ENCODE results near the gene SUMF1. TPM values are rescaled to one million over a fixed set of nuclear protein-coding genes. Genes with fewer than 3 reads are reported as not detected.

The SUMF1 gene
- total and polyA plus RNA-seq, 2 of the 4 experiments (the other 2 are of a cell fraction) = 26.3 to 38.4 TPM

DNA sequence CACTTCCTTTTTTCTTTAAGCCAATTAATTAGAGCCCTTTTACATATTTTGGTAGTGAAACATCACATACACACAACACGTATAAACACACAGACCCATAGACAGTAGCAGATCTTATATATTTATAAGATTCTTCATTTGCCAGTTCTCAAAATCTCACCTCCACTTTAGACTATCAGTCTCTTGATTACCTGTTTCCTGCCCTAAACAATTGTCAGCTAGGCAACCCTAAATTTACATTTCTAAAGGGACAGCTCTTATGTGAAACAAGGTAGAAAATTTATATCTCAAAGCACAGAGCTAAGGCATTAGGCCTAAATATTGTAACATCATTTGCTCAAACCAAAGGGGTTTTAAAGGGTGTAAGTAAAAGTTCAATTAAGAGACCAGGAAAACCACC, 135.0 kb downstream of the SUMF1 start:
- no peak overlapping the region for H3K23ac ChIP-seq (ENCODE audit: low read depth, low read length)
- no peak overlapping the region for H4K5ac ChIP-seq (ENCODE audit: low read depth, low read length)
- intact Hi-C loops (cut with micrococcal nuclease) (no loop called here), dilution Hi-C loops (cut with HindIII; ENCODE audit: low sequenced_read_pairs, unreplicated experiment) (no loop called here), in situ Hi-C loops (cut with MboI; ENCODE audit: low sequenced_read_pairs) (no loop called here)
- H3K27ac ChIP-seq (ENCODE audit: insufficient read depth, low read length) = no peak overlapping the region
- no peaks in the 10 kb centered on the region for H3K79me1 ChIP-seq (ENCODE audit: low read depth in 1 of 2, low read length in 2 of 2)
- no peak overlapping the region for H3K4me2 ChIP-seq (ENCODE audit: low read depth, low read length)
- H3K4ac ChIP-seq (ENCODE audit: low read depth, low read length) = no peak overlapping the region
- no peak overlapping the region for H4K91ac ChIP-seq (ENCODE audit: insufficient read depth, low read depth, low read length)
- H3K14ac ChIP-seq (replicated peaks; ENCODE audit: low read depth, low read length) = no peak overlapping the region
- no peak overlapping the region for H2AK5ac ChIP-seq (ENCODE audit: low read depth, low read length)
- H3K27me3 ChIP-seq (ENCODE audit: control insufficient read depth, insufficient read depth, low read length) = no peaks in the 10 kb centered on the region
- no peak overlapping the region for H3K9ac ChIP-seq (ENCODE audit: low read depth, low read length)
- peaks cover 1% of the 10 kb centered on the region; the same call in 1 of the 2 replicates for H3K4me1 ChIP-seq (ENCODE audit: control insufficient read depth, insufficient read depth, low read length)
- ChIA-PET CTCF (interaction anchor here (1.7 kb wide), 1 partner anchor 19 kb away, joined by 10 read pairs; no protein-coding TSS in a partner anchor), POLR2A (ENCODE audit: unreplicated experiment) (no interaction called here)
- H3K18ac ChIP-seq (ENCODE audit: low read depth, low read length) = no peak overlapping the region
- ATAC-seq (ENCODE audit: low read depth) (no peak), DNase-seq (no peak)
- H2BK120ac ChIP-seq (ENCODE audit: low read depth, low read length) = no peak overlapping the region
- no peaks in the 10 kb centered on the region for H4K20me1 ChIP-seq (ENCODE audit: insufficient read depth, low read length)
- H2AFZ ChIP-seq (replicated peaks; ENCODE audit: low read length, poor library complexity) = no peak overlapping the region
- H4K8ac ChIP-seq (ENCODE audit: low read depth in 2 of 2, low read length in 2 of 2) = no peak overlapping the region
- H2BK15ac ChIP-seq (ENCODE audit: low read depth, low read length) = no peak overlapping the region
- no peak for TF ChIP-seq MAZ (IDR thresholded peaks at IDR 0.05; ENCODE audit: borderline replicate concordance, low read depth, low read length)
- TF ChIP-seq, protein P1, sequence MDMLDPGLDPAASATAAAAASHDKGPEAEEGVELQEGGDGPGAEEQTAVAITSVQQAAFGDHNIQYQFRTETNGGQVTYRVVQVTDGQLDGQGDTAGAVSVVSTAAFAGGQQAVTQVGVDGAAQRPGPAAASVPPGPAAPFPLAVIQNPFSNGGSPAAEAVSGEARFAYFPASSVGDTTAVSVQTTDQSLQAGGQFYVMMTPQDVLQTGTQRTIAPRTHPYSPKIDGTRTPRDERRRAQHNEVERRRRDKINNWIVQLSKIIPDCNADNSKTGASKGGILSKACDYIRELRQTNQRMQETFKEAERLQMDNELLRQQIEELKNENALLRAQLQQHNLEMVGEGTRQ (IDR thresholded peaks at IDR 0.05; ENCODE audit: low read depth, low read length) = no peak
- TF ChIP-seq MAFK (IDR thresholded peaks at IDR 0.05; ENCODE audit: low read depth, low read length) = no peak
- TF ChIP-seq, protein P2, sequence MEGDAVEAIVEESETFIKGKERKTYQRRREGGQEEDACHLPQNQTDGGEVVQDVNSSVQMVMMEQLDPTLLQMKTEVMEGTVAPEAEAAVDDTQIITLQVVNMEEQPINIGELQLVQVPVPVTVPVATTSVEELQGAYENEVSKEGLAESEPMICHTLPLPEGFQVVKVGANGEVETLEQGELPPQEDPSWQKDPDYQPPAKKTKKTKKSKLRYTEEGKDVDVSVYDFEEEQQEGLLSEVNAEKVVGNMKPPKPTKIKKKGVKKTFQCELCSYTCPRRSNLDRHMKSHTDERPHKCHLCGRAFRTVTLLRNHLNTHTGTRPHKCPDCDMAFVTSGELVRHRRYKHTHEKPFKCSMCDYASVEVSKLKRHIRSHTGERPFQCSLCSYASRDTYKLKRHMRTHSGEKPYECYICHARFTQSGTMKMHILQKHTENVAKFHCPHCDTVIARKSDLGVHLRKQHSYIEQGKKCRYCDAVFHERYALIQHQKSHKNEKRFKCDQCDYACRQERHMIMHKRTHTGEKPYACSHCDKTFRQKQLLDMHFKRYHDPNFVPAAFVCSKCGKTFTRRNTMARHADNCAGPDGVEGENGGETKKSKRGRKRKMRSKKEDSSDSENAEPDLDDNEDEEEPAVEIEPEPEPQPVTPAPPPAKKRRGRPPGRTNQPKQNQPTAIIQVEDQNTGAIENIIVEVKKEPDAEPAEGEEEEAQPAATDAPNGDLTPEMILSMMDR (conservative IDR thresholded peaks at IDR 0.05; ENCODE audit: low read depth, low read length) = no peak
- no peak for TF ChIP-seq CHD1 (IDR thresholded peaks at IDR 0.05; ENCODE audit: low read depth, low read length)
- no peak for TF ChIP-seq POLR2A (IDR thresholded peaks at IDR 0.05; ENCODE audit: low read depth, low read length)
- no peak for TF ChIP-seq RAD21 (IDR thresholded peaks at IDR 0.05; ENCODE audit: low read length)
- TF ChIP-seq MXI1 (IDR thresholded peaks at IDR 0.05; ENCODE audit: borderline replicate concordance, low read depth, low read length) = no peak
- TF ChIP-seq CEBPB (IDR thresholded peaks at IDR 0.05; ENCODE audit: low read depth, low read length) = no peak
- no peak for TF ChIP-seq BHLHE40 (IDR thresholded peaks at IDR 0.05; ENCODE audit: low read depth, low read length)
- no peak for TF ChIP-seq FOS (IDR thresholded peaks at IDR 0.05; ENCODE audit: low read depth, low read length)
- no peak overlapping the region for H2AK9ac ChIP-seq (replicated peaks; ENCODE audit: low read depth, low read length, poor library complexity)
- no peak overlapping the region for H3K4me3 ChIP-seq (ENCODE audit: insufficient read depth, low read depth, low read length)
- BruUV-seq (replicated peaks) = no TSS peak
- no peaks in the 10 kb centered on the region for H3K9me3 ChIP-seq (ENCODE audit: control insufficient read depth, insufficient read depth, low read length)
- no peak overlapping the region for H2BK20ac ChIP-seq (ENCODE audit: low read depth, low read length)
- H3K56ac ChIP-seq (ENCODE audit: extremely low read depth, insufficient read depth, low read length) = no peak overlapping the region
- H3K9me1 ChIP-seq (ENCODE audit: insufficient read depth, low read length) = no peaks in the 10 kb centered on the region
- no peak overlapping the region for H2BK5ac ChIP-seq (ENCODE audit: low read depth, low read length, poor library complexity, severe bottlenecking)
- H3K36me3 ChIP-seq (ENCODE audit: control insufficient read depth, insufficient read depth, low read length) = no peaks in the 10 kb centered on the region
- WGBS, 2 experiments (ENCODE audit: extremely low coverage in 2 of 2, insufficient read length in 1 of 2) = no CpG with 5 or more reads among the region's 1 CpG
